IPS-NIHi11 (cell line): ENCODE measurements around the gene ASIC3.
A peak's percentile ranks its signal among the peaks of the same experiment; 100 is the strongest.
"Not testable (repeated sequence)": the region's sequence is repeated elsewhere in the genome, so short reads cannot be mapped to it uniquely, and the experiment has no call there.

Experiments used
- DNase-seq: peaks from one replicate; pipeline ENCODE4 v3.0.0; 2012; ENCODE audit warnings: mixed read lengths, low spot score

Gene ASIC3

DNA sequence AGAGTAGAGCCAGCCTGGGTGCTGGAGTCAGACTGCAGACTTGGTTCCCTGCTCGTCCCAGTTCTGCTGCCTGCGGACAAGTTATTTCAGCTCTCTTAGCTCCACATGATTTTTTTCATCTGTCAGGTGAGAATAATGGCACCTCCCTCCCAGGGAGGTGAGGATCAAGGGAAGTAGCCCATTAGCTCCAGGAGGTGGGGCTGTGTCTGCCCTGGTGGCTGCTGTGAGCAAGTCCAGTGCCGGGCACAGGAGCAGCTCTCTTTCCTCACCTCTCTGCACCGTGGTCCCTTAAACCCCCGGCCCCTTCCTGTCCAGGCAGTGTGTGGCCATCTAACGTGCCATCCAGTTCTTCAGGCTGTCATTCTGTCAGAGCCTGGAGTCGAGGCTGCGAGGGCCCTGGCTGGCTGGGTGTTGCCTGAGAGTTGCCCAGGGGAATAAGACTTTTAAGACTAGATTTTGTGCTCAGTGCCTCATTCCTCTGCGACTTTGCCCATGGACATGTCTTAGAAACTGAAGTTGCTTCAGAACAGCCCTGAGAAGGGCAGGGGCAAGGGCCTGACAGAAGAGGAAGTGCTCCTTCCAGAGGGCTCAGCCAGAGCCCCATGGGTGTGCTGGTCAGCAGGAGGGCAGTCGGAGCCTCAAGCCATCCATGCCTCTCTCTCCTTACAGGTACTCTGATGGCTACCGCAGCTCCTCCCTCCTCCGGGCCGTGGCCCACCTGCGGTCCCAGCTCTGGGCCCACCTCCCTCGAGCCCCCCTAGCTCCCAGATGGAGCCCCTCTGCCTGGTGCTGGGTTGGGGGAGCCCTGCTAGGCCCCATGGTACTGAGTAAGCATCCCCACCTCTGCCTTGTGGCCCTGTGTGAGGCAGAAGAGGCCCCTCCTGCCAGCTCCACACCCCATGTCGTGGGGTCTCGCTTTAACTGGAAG lies 15.1 kb upstream of the ASIC3 start:
- DNase-seq, result no peak

DNA sequence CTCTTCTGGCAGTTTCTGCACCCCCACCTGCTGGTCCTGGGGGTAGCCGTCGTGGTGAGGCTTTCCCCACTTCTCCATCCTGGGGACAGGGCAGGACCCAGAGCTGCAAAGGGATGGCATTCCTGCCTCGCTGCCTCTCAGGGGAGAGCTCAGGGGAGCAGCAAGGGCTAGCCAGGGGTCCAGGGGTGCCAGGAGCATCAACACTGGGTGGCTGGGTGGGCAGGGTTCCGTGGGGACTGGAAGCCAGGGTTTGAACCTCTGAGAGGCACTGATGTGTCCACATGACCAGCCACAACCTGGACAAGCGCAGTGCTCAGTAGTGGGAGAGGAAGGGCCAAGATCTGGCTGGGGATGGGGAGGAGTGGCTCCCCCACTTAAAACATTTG lies 14.5 kb upstream of the ASIC3 start:
- DNase-seq, result no peak

DNA sequence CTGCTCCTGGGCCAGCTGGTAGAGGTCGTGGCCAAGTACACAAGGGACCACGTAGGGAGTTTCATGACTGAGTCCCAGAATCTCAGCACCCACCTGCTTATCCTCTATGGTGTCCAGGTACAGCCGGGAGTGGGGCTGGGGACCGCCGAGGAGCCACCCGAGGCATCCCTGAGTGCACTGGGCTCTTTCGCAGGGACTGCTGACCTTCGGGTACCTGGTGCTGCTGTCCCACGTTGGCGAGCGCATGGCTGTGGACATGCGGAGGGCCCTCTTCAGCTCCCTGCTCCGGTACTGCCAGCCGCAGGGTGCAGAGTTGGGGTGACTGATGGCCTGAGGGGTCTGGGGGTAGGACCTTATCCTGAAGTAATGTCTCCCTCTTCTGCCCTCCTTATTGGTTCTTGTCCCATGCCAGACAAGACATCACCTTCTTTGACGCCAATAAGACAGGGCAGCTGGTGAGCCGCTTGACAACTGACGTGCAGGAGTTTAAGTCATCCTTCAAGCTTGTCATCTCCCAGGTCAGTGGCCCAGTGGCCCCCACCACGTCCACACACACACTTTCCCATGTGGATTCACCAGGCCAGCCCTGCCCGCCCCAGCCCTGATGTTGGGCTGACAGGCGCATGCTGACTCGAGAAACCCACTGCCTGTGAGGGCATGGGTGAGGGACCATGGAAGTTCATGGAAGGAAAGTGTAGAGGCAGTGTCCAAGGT lies 13.9 kb upstream of the ASIC3 start:
- DNase-seq, result no peak

DNA sequence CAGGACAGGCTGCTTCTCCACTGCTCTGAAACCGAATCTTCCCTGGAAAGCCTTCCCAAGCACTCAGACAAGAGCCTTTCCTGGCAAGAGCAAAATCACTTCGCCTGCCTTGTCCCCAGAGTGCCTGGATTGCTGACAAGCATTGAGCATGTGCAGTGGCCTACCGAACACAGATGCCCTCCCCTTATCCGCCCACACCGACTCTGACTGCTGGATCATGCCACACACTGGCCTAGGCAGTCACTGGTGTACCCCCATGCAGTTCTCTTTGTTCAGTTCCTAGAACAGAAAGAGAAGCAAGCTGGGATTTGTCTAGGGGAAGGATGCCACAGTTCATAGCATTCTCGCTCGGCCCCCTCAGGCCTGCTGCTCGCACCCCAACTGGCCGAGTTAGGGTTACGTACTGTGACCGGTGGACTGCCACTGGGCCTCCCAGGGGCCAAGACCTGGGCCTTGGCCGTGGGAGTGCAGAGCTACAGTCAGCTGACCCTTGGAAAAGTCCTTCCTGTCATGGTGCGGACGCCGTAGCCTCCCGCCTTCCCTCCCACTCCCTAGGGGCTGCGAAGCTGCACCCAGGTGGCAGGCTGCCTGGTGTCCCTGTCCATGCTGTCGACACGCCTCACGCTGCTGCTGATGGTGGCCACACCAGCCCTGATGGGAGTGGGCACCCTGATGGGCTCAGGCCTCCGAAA lies 13.2 kb upstream of the ASIC3 start:
- no peak for DNase-seq

GRCh38 chr7:151035902-151036301 lies 12.4 kb upstream of the ASIC3 start:
- no peak for DNase-seq

DNA sequence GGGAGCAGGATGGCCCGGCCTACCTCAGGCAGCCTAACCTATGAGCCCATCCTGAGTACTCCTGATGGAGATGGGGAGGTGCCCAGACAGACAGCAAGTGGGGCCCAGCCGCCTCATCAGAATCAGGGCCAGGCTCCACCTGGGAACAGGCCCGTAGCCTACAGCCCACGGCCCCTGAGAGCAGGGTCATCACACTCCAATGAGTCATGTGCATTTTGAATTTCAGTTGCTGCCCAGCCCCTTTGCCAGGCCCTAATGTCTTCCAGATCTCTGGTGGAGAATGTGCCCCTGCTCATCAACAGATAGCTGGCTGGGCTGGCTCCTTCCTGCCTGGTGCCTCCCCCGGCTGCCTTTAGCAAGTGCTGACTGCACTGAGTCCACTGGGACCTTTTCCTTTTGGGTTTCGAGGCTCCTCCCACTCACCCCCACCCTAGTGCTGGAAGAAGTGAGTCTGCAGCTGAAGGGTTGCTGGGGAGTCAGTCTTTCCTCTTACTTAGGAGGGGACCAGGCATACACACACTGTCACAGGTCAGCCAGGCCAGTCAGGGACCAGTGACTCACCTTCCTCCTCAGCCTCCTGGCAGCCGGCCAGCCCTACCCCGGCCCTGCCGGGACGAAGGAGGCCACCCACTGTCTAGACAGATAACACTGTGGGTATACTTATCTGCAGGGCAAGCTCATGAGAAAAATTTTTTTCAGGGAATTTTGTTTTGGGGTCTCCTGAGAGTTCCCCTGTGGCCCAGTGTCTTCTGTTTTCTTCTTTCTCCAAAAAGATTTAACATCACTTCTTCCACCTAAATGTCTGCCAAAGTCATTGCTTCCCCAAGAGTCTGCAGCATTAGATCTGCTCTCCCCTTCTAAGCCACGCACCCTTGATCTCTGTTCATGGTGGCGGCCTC lies 9.1 kb upstream of the ASIC3 start:
- peak; percentile 51 for DNase-seq

DNA sequence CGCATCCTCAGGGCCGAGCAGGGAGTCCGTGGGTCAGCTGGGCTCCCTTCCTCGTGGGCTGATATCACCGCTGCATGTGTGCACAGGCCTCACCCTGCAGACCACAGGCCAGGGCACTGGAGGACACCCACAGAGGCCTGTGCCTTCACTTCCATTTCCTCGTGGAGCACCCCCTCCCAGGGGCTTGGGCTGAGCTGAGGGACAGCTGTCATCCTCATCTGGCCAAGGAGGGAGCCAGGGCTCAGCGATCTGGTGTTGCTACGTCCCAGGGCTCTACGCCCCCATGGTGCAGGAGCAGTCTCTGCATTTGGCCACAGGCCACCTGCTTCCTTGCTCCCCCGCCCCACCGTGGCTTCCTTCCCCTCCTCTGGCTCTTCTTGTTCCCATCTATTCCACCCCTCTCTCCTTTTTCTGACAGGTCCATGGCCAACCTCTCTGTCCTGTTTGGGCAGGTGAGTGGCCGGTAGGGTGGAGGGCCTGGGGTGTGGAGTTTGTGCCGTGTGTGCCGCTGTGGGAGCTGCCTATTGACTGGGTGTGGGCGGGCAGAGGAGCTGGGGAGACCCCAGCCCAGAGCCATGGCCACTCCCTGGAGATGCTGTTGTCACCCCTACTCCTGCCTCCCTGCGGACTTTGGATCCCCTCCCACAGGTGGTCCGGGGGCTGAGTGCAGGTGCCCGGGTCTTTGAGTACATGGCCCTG lies 8.3 kb upstream of the ASIC3 start:
- no peak for DNase-seq

- DNase-seq, result no peak
These were observed 7.5 kb upstream of the ASIC3 start for GRCh38 chr7:151040616-151041375.

GRCh38 chr7:151043449-151043848 lies 4.9 kb upstream of the ASIC3 start:
- DNase-seq, result not testable (repeated sequence)

- DNase-seq, result no peak
These were observed 4.4 kb upstream of the ASIC3 start for GRCh38 chr7:151043959-151044358.

GRCh38 chr7:151045262-151045661 lies 3.1 kb upstream of the ASIC3 start:
- DNase-seq, result no peak

DNA sequence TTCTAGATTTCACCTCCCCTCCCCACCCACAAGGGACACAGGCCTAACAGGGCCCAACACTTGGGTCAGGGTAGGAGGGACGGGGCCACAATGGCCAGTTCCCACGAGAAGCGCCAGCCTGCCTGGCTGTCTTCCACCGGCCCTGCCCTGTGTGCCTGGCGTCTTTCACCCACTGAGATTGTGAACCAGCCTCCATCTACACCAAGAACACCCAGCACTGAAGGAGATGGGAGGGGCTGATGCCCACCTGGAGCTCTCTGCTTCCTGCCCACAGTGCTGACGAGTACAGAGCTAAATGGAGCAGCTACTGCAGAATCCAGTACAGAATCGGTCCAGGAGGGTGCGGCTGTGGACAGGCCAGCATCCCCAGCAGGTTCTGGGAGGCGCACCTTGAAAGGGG lies 2.4 kb upstream of the ASIC3 start:
- no peak for DNase-seq

GRCh38 chr7:151046603-151047573 lies 1.4 kb upstream of the ASIC3 start:
- DNase-seq, result no peak

- no peak for DNase-seq
These were observed 656 bp downstream of the ASIC3 start for GRCh38 chr7:151048911-151049463.

- DNase-seq, result peak; percentile 94
These were observed 2.8 kb downstream of the ASIC3 start for GRCh38 chr7:151051108-151051507.

- no peak for DNase-seq
These were observed 4.8 kb downstream of the ASIC3 start for GRCh38 chr7:151053096-151053495.

DNA sequence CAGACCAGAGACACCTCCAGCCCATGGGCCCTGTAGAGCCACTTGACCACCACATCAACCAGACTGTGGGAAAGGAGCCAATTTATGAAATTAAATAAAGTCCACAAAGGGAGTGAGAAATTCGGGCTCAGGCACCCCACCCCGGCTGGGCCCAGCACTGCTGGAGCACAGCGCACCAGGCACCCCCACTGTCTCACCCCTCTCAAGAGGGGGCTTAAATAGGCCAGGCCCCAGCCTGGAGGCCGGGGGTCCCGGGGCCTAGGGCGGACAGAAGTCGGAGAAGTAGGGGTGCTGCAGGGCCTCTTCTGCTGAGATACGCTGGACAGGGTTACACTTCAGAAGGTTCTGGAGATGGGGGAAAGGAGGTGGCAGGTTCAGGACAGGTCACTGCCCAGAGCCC lies 5.4 kb downstream of the ASIC3 start:
- DNase-seq, result no peak

DNA sequence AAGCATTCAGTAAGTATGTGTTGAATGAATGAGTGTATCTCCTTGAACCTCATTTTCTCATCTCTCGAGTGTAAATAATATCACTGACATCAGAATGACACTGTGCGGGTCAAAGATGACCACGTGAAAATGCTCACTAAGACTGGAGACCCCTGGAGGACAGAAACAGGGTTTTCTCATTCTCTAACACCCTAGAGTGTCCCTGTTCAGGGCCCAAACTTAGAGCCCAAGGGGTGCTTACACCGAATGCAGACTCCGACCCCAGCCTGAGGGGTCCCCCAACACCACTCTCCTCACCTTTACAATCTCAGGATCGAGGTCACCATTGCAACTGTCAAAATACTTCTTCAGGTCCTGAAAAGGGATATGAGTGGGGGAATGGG lies 7.9 kb downstream of the ASIC3 start:
- no peak for DNase-seq
